HCT116 (cell line): ENCODE results near the gene ETNK1.

Experiments used
- ATF3 ChIP-seq: IDR thresholded peaks from 2 replicates; pipeline ENCODE4 v1.6.1; 2012
- CTCF ChIP-seq, 3 experiments: fragments of 200-600 bp in 1 of 3; sonication (generic) in 1 of 3; IDR thresholded peaks in 2 of 3; conservative IDR thresholded peaks in 1 of 3; 2 replicates each; pipeline ENCODE4 v1.5.1; 2012 to 2017; ENCODE audit warnings: low read depth in 2 of 3, low read length in 2 of 3, antibody characterized with exemption in 1 of 3, borderline replicate concordance in 1 of 3, control low read depth in 1 of 3, mild to moderate bottlenecking in 1 of 3, mixed read lengths in 1 of 3, mixed run types in 1 of 3, moderate library complexity in 1 of 3; ENCODE audit not compliant: insufficient read depth in 1 of 3
- POLR2A ChIP-seq: IDR thresholded peaks from 2 replicates; pipeline ENCODE4 v1.7.0; 2011; ENCODE audit warnings: borderline replicate concordance; ENCODE audit not compliant: insufficient read depth, insufficient read length; ENCODE audit errors: extremely low read depth
- POLR2AphosphoS5 ChIP-seq: IDR thresholded peaks from 2 replicates; pipeline ENCODE4 v1.6.1; 2011; ENCODE audit warnings: mild to moderate bottlenecking, low read depth, low read length, moderate library complexity
- SIN3A ChIP-seq: IDR thresholded peaks from 2 replicates; pipeline ENCODE4 v1.6.1; 2012; ENCODE audit warnings: low read depth
- SP1 ChIP-seq: IDR thresholded peaks from 2 replicates; pipeline ENCODE4 v1.6.1; 2012; ENCODE audit warnings: low read depth

GRCh38 chr12:22578328-22578727 lies 46.6 kb upstream of the ETNK1 start:
- TF ChIP-seq CTCF (IDR thresholded peaks at IDR 0.05 in 2 of 3, conservative IDR thresholded peaks at IDR 0.05 in 1 of 3; ENCODE audit: borderline replicate concordance in 1 of 3, insufficient read depth in 1 of 3, low read depth in 2 of 3, low read length in 2 of 3) (no peak), SIN3A (no peak), POLR2AphosphoS5 (no peak), SP1 (no peak), POLR2A (no peak), ATF3 (no peak)
